Kidney epithelial cell (primary cell): ENCODE results near the gene POLR3C. TPM values are rescaled to one million over a fixed set of nuclear protein-coding genes. Genes with fewer than 3 reads are reported as not detected.

Experiments
- DNase-seq: peaks from one replicate; pipeline ENCODE4 v3.0.0-alpha.2; 2010; ENCODE audit warnings: low read depth
- H3K27me3 ChIP-seq: 2 replicates; pipeline ENCODE4 v1.6.0; 2011; ENCODE audit warnings: low read length; ENCODE audit not compliant: control insufficient read depth, insufficient read depth
- H3K36me3 ChIP-seq: 2 replicates; pipeline ENCODE4 v1.5.1; 2011; ENCODE audit warnings: low read length; ENCODE audit not compliant: control insufficient read depth, insufficient read depth
- H3K4me3 ChIP-seq: 2 replicates; pipeline ENCODE4 v1.5.1; 2011; ENCODE audit warnings: low read depth, mild to moderate bottlenecking, control low read depth, low read length
- CTCF ChIP-seq: IDR thresholded peaks from 2 replicates; pipeline ENCODE4 v1.5.1; 2011; ENCODE audit warnings: mild to moderate bottlenecking, moderate library complexity, low read length, control low read depth, inconsistent platforms; ENCODE audit not compliant: insufficient read depth, poor library complexity, severe bottlenecking
- total RNA-seq: library from RNA; depleted of rRNA; stranded (reverse); fragments of >200 nt; gene quantifications from 2 replicates; pipeline ENCODE4 v1.2.3, GENCODE V29; 2015

POLR3C gene
- total RNA-seq: 43.4 and 44.2 TPM in 2 replicates

- no peaks in the 10 kb centered on the region for H3K36me3 ChIP-seq
- no peaks in the 10 kb centered on the region for H3K27me3 ChIP-seq
- TF ChIP-seq CTCF: no peak
- peak; percentile 52 for DNase-seq
- peak within 1 kb of the TSS; percentile 96 for H3K4me3 ChIP-seq
Measured at GRCh38 chr1:145823565-145824498, at the start of gene POLR3C, which contains the start of gene RNF115. Gene POLR3C (plus strand): TSS chr1:145824200. CDS start chr1:145825777, 1,577 bp downstream. Gene RNF115 (minus strand): TSS chr1:145824095. CDS start chr1:145823873, 222 bp downstream.

GRCh38 chr1:145777357-145778145, 46.4 kb upstream of the POLR3C start:
- H3K27me3 ChIP-seq: no peaks in the 10 kb centered on the region
- DNase-seq: no peak
- no peak overlapping the region for H3K4me3 ChIP-seq
- no peak for TF ChIP-seq CTCF
- H3K36me3 ChIP-seq: no peaks in the 10 kb centered on the region

GRCh38 chr1:145778146-145778540, 45.9 kb upstream of the POLR3C start:
- no peaks in the 10 kb centered on the region for H3K27me3 ChIP-seq
- no peak for DNase-seq
- no peaks in the 10 kb centered on the region for H3K36me3 ChIP-seq
- TF ChIP-seq CTCF: no peak
- H3K4me3 ChIP-seq: no peak overlapping the region

- no peak overlapping the region for H3K4me3 ChIP-seq
- TF ChIP-seq CTCF: no peak
Measured at GRCh38 chr1:145782272-145783099, 41.5 kb upstream of the POLR3C start.

GRCh38 chr1:145784409-145784808, 39.6 kb upstream of the POLR3C start:
- Histone ChIP-seq H3K4me3 (no peak overlapping the region), H3K27me3 (no peaks in the 10 kb centered on the region), H3K36me3 (no peaks in the 10 kb centered on the region)
- DNase-seq: no peak
- no peak for TF ChIP-seq CTCF

More at GRCh38 chr1:145782272-145783099, 41.5 kb upstream of the POLR3C start:
- DNase-seq: peak; percentile 87
- Histone ChIP-seq H3K27me3 (no peaks in the 10 kb centered on the region), H3K36me3 (no peaks in the 10 kb centered on the region)
